Hepatocyte (in vitro differentiated cells): ENCODE results near the gene HOXB13.

ENCODE experiments used
- EZH2 ChIP-seq: fragments of 200-600 bp; sonication (generic); IDR thresholded peaks from 2 replicates; pipeline ENCODE4 v1.6.1; 2016; ENCODE audit warnings: antibody characterized with exemption, mild to moderate bottlenecking, borderline replicate concordance
- EZH2phosphoT487 ChIP-seq: fragments of 200-600 bp; sonication (generic); IDR thresholded peaks from one replicate; pipeline ENCODE4 v1.6.1; 2018; ENCODE audit warnings: antibody characterized with exemption, mild to moderate bottlenecking, low read depth, moderate library complexity; ENCODE audit not compliant: unreplicated experiment, severe bottlenecking
- TF ChIP-seq, protein P1 (sequence below): fragments of 200-600 bp; sonication (generic); IDR thresholded peaks from 2 replicates; pipeline ENCODE4 v1.5.1; 2016; ENCODE audit warnings: antibody characterized with exemption, mild to moderate bottlenecking; ENCODE audit not compliant: poor library complexity

- TF ChIP-seq EZH2 (peak; percentile 12), EZH2phosphoT487 (peak; percentile 23)
- TF ChIP-seq, protein P1, sequence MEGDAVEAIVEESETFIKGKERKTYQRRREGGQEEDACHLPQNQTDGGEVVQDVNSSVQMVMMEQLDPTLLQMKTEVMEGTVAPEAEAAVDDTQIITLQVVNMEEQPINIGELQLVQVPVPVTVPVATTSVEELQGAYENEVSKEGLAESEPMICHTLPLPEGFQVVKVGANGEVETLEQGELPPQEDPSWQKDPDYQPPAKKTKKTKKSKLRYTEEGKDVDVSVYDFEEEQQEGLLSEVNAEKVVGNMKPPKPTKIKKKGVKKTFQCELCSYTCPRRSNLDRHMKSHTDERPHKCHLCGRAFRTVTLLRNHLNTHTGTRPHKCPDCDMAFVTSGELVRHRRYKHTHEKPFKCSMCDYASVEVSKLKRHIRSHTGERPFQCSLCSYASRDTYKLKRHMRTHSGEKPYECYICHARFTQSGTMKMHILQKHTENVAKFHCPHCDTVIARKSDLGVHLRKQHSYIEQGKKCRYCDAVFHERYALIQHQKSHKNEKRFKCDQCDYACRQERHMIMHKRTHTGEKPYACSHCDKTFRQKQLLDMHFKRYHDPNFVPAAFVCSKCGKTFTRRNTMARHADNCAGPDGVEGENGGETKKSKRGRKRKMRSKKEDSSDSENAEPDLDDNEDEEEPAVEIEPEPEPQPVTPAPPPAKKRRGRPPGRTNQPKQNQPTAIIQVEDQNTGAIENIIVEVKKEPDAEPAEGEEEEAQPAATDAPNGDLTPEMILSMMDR, result no peak
Measured at GRCh38 chr17:48751733-48752398, 23.3 kb upstream of the HOXB13 start.
